Stimulated activated CD4-positive, alpha-beta T cell treated with anti-CD3 and anti-CD28 coated beads, Interleukin-15, amount 100 ng/mL, for 48 hours (primary cell): Measurements from ENCODE around the gene CCDC180.
"Not testable (repeated sequence)": the region's sequence is repeated elsewhere in the genome, so short reads cannot be mapped to it uniquely, and the experiment has no call there.

Experiments used
- DNase-seq, 2 donors: peaks; one replicate each; pipeline ENCODE4 v3.0.0-alpha.2; 2020; ENCODE audit warnings: low read depth in 2 of 2

CCDC180 gene

GRCh38 chr9:97307500-97308163, at the start of gene CCDC180:
Gene CCDC180 (plus strand): TSS chr9:97307659. CDS start chr9:97308064, 405 bp downstream.
- no peak for DNase-seq

DNA sequence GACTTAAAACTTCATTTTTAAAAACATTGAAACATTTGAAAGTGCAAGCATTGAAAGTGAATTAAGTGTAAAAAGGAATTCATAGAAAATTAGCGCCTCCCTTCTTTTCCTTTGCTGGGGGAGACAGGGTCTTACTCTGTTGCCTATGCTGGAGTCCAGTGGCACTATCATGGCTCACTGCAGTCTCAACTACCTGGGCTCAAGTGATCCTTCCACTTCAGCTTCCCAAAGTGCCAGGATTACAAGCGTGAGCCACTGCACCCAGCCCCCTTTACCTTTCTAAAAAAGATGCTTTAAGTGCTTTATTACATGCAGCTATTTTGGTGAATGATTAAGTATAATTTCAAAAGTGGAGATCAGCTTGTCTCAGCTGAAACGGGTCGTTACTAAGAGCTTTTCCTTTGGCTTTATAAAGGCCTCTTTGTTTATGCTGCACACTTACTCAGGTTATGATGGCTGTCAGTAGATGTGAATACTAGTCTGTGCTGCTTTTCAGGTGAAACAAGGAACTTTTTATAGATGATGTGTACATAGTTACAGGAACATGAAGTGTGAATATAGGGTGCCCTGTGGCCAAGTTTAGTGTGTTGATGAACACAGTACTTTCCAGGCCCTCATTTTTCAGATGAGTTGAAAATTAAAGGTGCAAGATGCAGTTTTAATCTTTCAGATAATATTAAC, 47.5 kb upstream of the CCDC180 start:
- DNase-seq: not testable (repeated sequence)

DNA sequence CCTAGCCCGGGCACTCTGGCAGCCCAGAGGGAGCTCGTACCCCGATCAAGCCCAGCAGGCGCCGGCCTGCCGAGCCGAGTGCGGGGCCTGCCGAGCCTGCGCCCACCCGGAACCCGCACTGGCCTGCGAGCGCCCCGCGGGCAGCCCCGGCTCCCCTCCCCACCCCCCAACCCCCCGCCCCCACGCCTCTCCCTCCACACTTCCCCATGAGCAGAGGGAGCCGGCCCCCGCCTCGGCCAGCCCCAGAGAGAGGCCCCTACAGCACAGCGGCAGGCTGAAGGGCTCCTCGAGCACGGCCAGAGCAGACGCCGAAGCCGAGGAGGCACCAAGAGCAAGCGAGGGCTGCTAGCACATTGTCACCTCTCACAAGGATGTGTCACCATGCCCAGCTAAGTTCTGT, 36.2 kb upstream of the CCDC180 start:
- DNase-seq: no peak

GRCh38 chr9:97272072-97272471, 35.4 kb upstream of the CCDC180 start:
- no peak for DNase-seq

GRCh38 chr9:97276310-97276852, 31.1 kb upstream of the CCDC180 start:
- DNase-seq: no peak

DNA sequence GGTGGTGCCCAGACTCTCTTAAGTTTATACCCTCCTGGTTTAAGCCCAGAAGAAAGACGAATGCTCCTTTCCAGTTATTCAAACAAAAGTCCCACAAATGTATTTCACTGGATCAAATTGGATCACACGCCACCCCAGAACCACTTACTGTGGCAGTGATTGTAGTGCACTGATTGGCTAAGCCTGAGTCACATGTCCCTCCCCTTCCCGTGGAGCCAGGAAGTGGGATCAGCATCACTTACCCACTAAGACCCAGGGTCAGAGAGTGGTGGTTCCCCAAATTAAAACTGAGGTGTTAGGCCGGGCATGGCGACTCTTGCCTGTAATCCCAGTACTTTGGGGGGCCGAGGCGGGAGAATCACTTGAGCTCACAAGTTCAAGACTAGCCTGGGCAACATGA, 29.5 kb upstream of the CCDC180 start:
- no peak for DNase-seq

- DNase-seq: no peak
These were observed 26.6 kb upstream of the CCDC180 start for GRCh38 chr9:97280755-97281330.

- DNase-seq: no peak
These were observed 23.7 kb upstream of the CCDC180 start for GRCh38 chr9:97283768-97284167.

DNA sequence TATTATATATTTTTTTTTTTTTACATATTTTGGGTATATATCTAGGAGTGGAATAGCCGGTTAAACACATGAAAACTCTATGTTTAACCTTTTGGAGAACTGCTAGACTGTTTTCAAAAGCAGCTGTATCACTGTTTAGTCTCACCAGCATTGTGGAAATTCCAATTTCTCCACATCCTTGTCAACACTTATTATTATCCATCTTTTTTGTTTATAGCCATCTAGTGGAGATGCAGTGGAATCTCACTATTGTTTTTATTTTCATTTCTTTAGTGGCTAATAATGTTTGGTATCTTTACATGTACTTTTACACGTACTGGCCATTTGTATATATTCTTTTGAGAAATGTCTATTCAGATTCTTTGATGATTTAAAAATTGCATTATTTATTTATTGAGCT, 22.7 kb upstream of the CCDC180 start:
- DNase-seq: no peak

DNA sequence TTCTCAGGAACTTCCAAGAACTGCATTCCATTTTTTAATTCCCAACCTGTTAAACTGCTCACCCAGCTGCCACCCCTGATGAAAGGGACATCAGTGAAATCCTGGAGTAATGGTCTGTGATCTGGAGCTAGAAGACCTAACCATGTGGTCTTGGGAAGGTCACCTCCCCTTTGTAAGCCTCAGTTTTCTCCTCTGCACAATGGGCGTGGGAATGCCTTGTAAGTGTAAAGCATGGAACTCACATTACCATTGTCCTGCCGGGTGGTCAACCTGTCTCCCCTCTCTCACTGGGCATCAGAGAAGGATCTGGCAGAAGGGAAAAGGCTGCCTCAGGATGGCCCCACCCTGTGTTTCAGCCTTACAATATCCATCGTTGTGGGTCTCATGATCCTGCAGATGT, 15.3 kb upstream of the CCDC180 start:
- DNase-seq: no peak

DNA sequence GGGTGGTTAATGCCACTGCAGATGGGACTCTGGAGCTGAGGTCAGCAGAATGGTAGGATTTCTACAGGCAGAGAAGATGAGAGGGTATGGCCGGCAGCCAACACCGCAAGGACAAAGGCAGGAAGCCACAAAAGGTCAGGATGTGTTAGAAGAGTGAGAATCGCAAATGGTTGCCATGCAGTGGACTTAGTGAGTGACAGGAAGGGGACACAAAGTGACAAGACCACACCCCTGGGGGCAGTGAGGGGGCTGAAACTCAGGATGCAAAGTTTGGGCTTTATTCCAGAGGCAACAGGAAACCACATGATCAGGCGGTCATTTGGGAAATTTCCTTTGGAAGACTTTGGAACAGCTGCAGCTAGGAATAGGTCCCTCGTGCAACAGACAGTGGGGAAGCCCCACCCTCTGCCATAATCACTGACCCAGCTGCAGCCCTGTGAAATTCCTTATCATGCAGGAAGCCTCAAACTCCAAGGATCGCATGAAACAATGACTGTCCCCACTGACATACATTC, 14.2 kb upstream of the CCDC180 start:
- no peak for DNase-seq

- no peak for DNase-seq
These were observed 13.6 kb upstream of the CCDC180 start for GRCh38 chr9:97293818-97294217.

GRCh38 chr9:97297889-97298288, 9.6 kb upstream of the CCDC180 start:
- no peak for DNase-seq

DNA sequence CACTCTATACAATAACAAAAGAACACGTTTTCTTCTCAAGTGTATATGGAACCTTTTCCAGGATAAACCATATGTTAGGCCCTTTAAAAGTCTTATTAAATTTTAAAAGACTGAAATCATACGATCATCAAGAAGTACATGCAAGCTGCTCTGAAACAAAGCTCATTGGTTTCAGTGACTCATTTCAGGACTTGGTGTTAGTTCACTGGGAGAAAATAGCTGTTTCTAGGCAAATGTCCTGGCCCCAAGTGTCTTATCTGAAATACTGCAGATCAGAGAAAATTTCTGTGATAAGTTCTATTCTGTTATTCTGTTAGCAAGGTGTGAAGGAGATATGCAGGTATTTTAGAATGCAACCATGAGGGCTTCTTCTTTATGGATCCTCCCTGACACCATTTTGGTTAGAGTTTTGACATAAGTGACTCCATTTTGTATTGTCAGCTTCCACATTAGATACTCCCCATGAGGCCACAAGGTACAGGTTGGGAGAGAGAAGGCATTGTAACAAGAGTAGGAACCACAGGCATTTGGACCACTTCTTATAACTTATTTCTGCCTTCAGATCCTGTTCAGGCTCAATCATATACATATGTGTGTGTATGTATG, 7.5 kb upstream of the CCDC180 start:
- no peak for DNase-seq

DNA sequence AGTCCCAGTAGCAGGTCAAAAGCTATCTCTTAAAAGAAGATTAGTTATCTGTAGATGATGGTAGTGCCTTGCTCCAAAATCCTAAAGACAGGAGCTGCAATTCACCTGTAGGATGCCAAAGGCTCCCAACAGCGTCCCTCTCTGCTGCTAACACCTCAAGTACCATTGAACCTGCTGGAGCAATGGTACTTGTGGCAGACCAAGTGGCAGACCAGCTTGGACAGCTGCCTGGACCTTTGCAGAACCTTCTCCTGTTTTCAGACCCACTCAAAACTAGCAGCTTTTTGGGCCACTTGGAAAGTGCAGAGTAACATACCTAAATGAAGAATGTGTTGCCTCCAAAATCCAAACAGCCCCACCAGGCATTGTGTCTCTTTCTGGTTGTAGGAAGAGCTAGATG, 6.9 kb upstream of the CCDC180 start:
- no peak for DNase-seq

GRCh38 chr9:97301974-97302373, 5.5 kb upstream of the CCDC180 start:
- no peak for DNase-seq

GRCh38 chr9:97304586-97304985, 2.9 kb upstream of the CCDC180 start:
- no peak for DNase-seq

GRCh38 chr9:97305501-97306298, 1.8 kb upstream of the CCDC180 start:
- DNase-seq: no peak

GRCh38 chr9:97307091-97307490, 368 bp upstream of the CCDC180 start:
- peak; percentile 8 to 34 for DNase-seq

GRCh38 chr9:97309260-97309659, 1.8 kb downstream of the CCDC180 start:
- DNase-seq: no peak

DNA sequence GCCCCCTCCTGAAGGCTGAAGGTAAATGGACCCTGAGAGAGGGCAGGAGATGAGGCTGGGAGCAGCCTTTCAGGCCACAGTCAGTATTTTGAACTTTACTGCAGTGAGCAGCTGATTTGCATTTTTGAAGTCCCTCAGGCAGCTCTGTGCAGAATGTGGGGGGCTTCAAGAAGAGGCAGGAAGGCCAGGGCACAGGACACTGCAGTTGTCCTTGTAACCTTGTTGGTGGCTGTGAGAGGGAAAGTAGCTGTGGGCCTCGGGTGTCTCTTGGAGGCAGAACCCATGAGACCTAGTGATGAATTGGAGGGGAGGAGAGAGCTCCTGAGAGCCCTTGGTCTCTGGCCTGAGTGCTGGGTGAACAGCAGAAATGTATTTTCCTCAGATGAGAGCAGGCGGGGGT, 2.6 kb downstream of the CCDC180 start:
- DNase-seq: no peak

- DNase-seq: no peak
These were observed 3.4 kb downstream of the CCDC180 start for GRCh38 chr9:97310896-97311295.
